K562 (cell line): Measurements from ENCODE around the gene HOTAIR. TPM values are rescaled to one million over a fixed set of nuclear protein-coding genes. Genes with fewer than 3 reads are reported as not detected.
A peak's percentile ranks its signal among the peaks of the same experiment; 100 is the strongest.

ENCODE experiments used
- CXXC5 ChIP-seq: fragments of 250-450 bp; sonication (Bioruptor Pico); IDR thresholded peaks from 2 replicates; pipeline ENCODE4 v1.8.0; 2022; ENCODE audit warnings: inconsistent platforms, mild to moderate bottlenecking, moderate library complexity
- ESRRA ChIP-seq: fragments of 450-650 bp; IDR thresholded peaks from 2 replicates; pipeline ENCODE4 v1.6.1; 2014; ENCODE audit warnings: low read depth, mild to moderate bottlenecking, moderate library complexity, borderline replicate concordance
- FOXJ2 ChIP-seq: fragments of 200-800 bp; sonication (Bioruptor generic); IDR thresholded peaks from 2 replicates; pipeline ENCODE4 v1.6.1; 2016; ENCODE audit warnings: missing genetic modification characterization, missing compliant biosample characterization
- GTF2F1 ChIP-seq: IDR thresholded peaks from 2 replicates; pipeline ENCODE4 v1.6.1; 2011; ENCODE audit warnings: low read depth, low read length, improper control_type of control experiment
- HNRNPLL ChIP-seq: fragments of 200-400 bp; formaldehyde crosslinking; IDR thresholded peaks from 2 replicates; pipeline ENCODE4 v1.6.1; 2017; ENCODE audit warnings: low read length, low read depth, mild to moderate bottlenecking; ENCODE audit not compliant: poor library complexity, severe bottlenecking
- LCOR ChIP-seq: sonication (generic); formaldehyde crosslinking; IDR thresholded peaks from 2 replicates; pipeline ENCODE4 v1.8.0; 2022; ENCODE audit warnings: mild to moderate bottlenecking, missing genetic modification reagents
- LEF1 ChIP-seq: fragments of 450-650 bp; IDR thresholded peaks from 2 replicates; pipeline ENCODE4 v1.6.1; 2016; ENCODE audit warnings: mild to moderate bottlenecking
- MXI1 ChIP-seq: IDR thresholded peaks from 2 replicates; pipeline ENCODE4 v1.6.1; 2011; ENCODE audit warnings: low read depth, mild to moderate bottlenecking, improper control_type of control experiment, low read length
- NCOA1 ChIP-seq: fragments of 450-650 bp; IDR thresholded peaks from 2 replicates; pipeline ENCODE4 v1.6.1; 2016; ENCODE audit warnings: low read depth
- PCBP1 ChIP-seq: fragments of 200-400 bp; formaldehyde crosslinking; IDR thresholded peaks from 2 replicates; pipeline ENCODE4 v1.6.1; 2018; ENCODE audit warnings: mild to moderate bottlenecking, low read depth, low read length; ENCODE audit not compliant: poor library complexity, severe bottlenecking
- ZBTB5 ChIP-seq: fragments of 450-650 bp; IDR thresholded peaks from 2 replicates; pipeline ENCODE4 v1.6.1; 2017; ENCODE audit warnings: antibody characterized with exemption
- ZBTB8A ChIP-seq: fragments of 450-650 bp; IDR thresholded peaks from 2 replicates; pipeline ENCODE4 v1.6.1; 2018; ENCODE audit warnings: mild to moderate bottlenecking, moderate library complexity; ENCODE audit not compliant: partially characterized antibody
- ZMIZ1 ChIP-seq, 2 experiments: fragments of 150-350 bp in 1 of 2; IDR thresholded peaks; 2 replicates each; pipeline ENCODE4 v1.6.1; 2012 to 2016; ENCODE audit warnings: low read depth in 2 of 2, low read length in 2 of 2, mild to moderate bottlenecking in 1 of 2, moderate library complexity in 1 of 2
- ZNF318 ChIP-seq, 2 experiments: fragments of 450-650 bp; IDR thresholded peaks; 2 replicates each; pipeline ENCODE4 v1.6.1; 2016; ENCODE audit warnings: mild to moderate bottlenecking in 2 of 2, borderline replicate concordance in 1 of 2, low read depth in 1 of 2, moderate library complexity in 1 of 2
- polyA plus RNA-seq, 8 experiments: library from polyadenylated mRNA; depleted of rRNA in 4 of 8; stranded (reverse) in 5 of 8; unstranded in 3 of 8; fragments of >200 nt; fragmentation: Nextera tagmentation in 2 of 8; fragmentation: Illumina TruSeq in 1 of 8; extraction: Ambion mirVana in 2 of 8; extraction: Trizol in 1 of 8; gene quantifications; 2 replicates each; pipeline versions ENCODE4 v1.2.1 to v1.2.3, GENCODE V29; 2011 to 2014; ENCODE audit warnings: inconsistent platforms in 1 of 8, missing spikeins in 1 of 8
- total RNA-seq, 7 experiments: library from RNA; depleted of rRNA in 6 of 7; stranded (reverse); fragments of >200 nt in 6 of 7; fragmentation: Illumina TruSeq in 2 of 7; extraction: Trizol in 2 of 7; gene quantifications; 2 replicates each; pipeline versions ENCODE4 v1.2.1 to v1.2.3, GENCODE V29; 2011 to 2021; ENCODE audit warnings: low replicate concordance in 1 of 7

The HOTAIR gene
- total and polyA plus RNA-seq, 9 of the 15 experiments (the other 6 are each of a cell fraction or from before 2014, with no cell fraction given): 0.04 TPM; not detected in 8

GRCh38 chr12:54010972-54011664, 36.4 kb upstream of the HOTAIR start (continued):
- TF ChIP-seq LEF1 (peak; percentile 31; the same call in 1 of the 2 replicates), CXXC5 (CRISPR knock-in tag) (no peak), GTF2F1 (no peak), MXI1 (no peak), NCOA1 (no peak), ESRRA (no peak), ZNF318 (IDR thresholded peaks at IDR 0.05; ENCODE audit: borderline replicate concordance in 1 of 2, low read depth in 1 of 2) (no peak), ZBTB8A (no peak), ZBTB5 (no peak), PCBP1 (no peak), ZMIZ1 (IDR thresholded peaks at IDR 0.05; ENCODE audit: low read depth in 2 of 2, low read length in 2 of 2) (no peak), LCOR (CRISPR knock-in tag) (no peak), HNRNPLL (no peak), FOXJ2 (tag) (no peak)
